ENCODE measurements around the gene ATL2.

GRCh38 chr2:38261569-38262068, 115.5 kb downstream of the ATL2 start:
- TF ChIP-seq POLR2AphosphoS5 (IDR thresholded peaks at IDR 0.05; ENCODE audit: borderline replicate concordance, low read depth, low read length) = no peak
- TF ChIP-seq EZH2 (IDR thresholded peaks at IDR 0.05) = no peak
- TF ChIP-seq FOXP2 (optimal IDR thresholded peaks at IDR 0.05; ENCODE audit: control extremely low read depth, extremely low read length, insufficient read depth) = no peak
